CD14-positive monocyte (primary cell): ENCODE data around the gene TSEN54. TPM values are rescaled to one million over a fixed set of nuclear protein-coding genes. Genes with fewer than 3 reads are reported as not detected.
A peak's percentile ranks its signal among the peaks of the same experiment; 100 is the strongest.
"Not testable (repeated sequence)": the region's sequence is repeated elsewhere in the genome, so short reads cannot be mapped to it uniquely, and the experiment has no call there.

Experiments used
- DNase-seq, 3 donors: peaks; one replicate each; pipeline ENCODE4 v3.0.0-alpha.2; 2011 to 2022
- H2AFZ ChIP-seq: 2 replicates; pipeline ENCODE4 v1.6.0; 2012; ENCODE audit warnings: mild to moderate bottlenecking, low read depth, low read length, inconsistent platforms; ENCODE audit not compliant: insufficient read depth, poor library complexity, severe bottlenecking
- H3K27ac ChIP-seq, 2 donors: 1 replicate in 1 of 2; 2 replicates in 1 of 2; pipeline ENCODE4 v1.5.1; 2012 to 2013; ENCODE audit warnings: low read length in 2 of 2, control low read depth in 1 of 2, inconsistent platforms in 1 of 2, low read depth in 1 of 2, mild to moderate bottlenecking in 1 of 2
- H3K27me3 ChIP-seq, 2 donors: one replicate each; pipeline versions ENCODE4 v1.6.0 to v1.6.1; 2011 to 2013; ENCODE audit warnings: low read length in 2 of 2; ENCODE audit not compliant: control insufficient read depth in 2 of 2, insufficient read depth in 2 of 2
- H3K36me3 ChIP-seq, 2 donors: replicated peaks in 1 of 2; 1 replicate in 1 of 2; 2 replicates in 1 of 2; pipeline versions ENCODE4 v1.5.1 to v1.6.1; 2012 to 2013; ENCODE audit warnings: low read length in 2 of 2, control low read depth in 1 of 2, inconsistent platforms in 1 of 2, mild to moderate bottlenecking in 1 of 2; ENCODE audit not compliant: insufficient read depth in 2 of 2, control insufficient read depth in 1 of 2
- H3K4me1 ChIP-seq, 2 donors: 1 replicate in 1 of 2; 2 replicates in 1 of 2; pipeline versions ENCODE4 v1.5.1 to v1.6.1; 2012 to 2013; ENCODE audit warnings: low read length in 2 of 2, control low read depth in 1 of 2, inconsistent platforms in 1 of 2, mild to moderate bottlenecking in 1 of 2, moderate library complexity in 1 of 2; ENCODE audit not compliant: insufficient read depth in 2 of 2, control insufficient read depth in 1 of 2
- H3K4me2 ChIP-seq: replicated peaks from 2 replicates; pipeline ENCODE3; 2012; ENCODE audit warnings: low read length, moderate library complexity, mild to moderate bottlenecking; ENCODE audit not compliant: poor library complexity, severe bottlenecking; ENCODE audit errors: extremely low read depth
- H3K4me3 ChIP-seq, 3 experiments: fragments of 200-600 bp in 1 of 3; sonication (generic) in 1 of 3; replicated peaks in 1 of 3; 1 replicate in 2 of 3; 2 replicates in 1 of 3; pipeline ENCODE4 v1.5.1; 2011 to 2013; ENCODE audit warnings: low read length in 3 of 3, mild to moderate bottlenecking in 3 of 3, control low read depth in 2 of 3, low read depth in 2 of 3, inconsistent platforms in 1 of 3, moderate library complexity in 1 of 3
- H3K79me2 ChIP-seq: 2 replicates; pipeline ENCODE4 v1.6.0; 2012; ENCODE audit warnings: mild to moderate bottlenecking, control low read depth, inconsistent platforms, low read length, moderate library complexity; ENCODE audit not compliant: insufficient read depth
- H3K9ac ChIP-seq: 2 replicates; pipeline ENCODE4 v1.6.0; 2017; ENCODE audit warnings: low read length, mild to moderate bottlenecking; ENCODE audit not compliant: insufficient read depth, poor library complexity, severe bottlenecking
- H3K9me3 ChIP-seq, 2 donors: replicated peaks in 1 of 2; 1 replicate in 1 of 2; 2 replicates in 1 of 2; pipeline versions ENCODE4 v1.5.1 to v1.6.1; 2012 to 2013; ENCODE audit warnings: low read length in 2 of 2, control low read depth in 1 of 2; ENCODE audit not compliant: control insufficient read depth in 1 of 2, insufficient read depth in 1 of 2
- H4K20me1 ChIP-seq: 2 replicates; pipeline ENCODE4 v1.6.0; 2012; ENCODE audit warnings: mild to moderate bottlenecking, low read length, control low read depth, moderate library complexity; ENCODE audit not compliant: insufficient read depth
- H3K27ac Mint-ChIP-seq, 7 donors: one replicate each; pipeline ENCODE4 v1.8.0; 2020; ENCODE audit warnings: mild to moderate bottlenecking in 7 of 7, mixed read lengths in 7 of 7, moderate library complexity in 6 of 7, inconsistent platforms in 2 of 7
- H3K27me3 Mint-ChIP-seq, 3 donors: one replicate each; pipeline ENCODE4 v1.8.0; 2021 to 2022; ENCODE audit warnings: low read depth in 3 of 3, mild to moderate bottlenecking in 3 of 3, mixed read lengths in 3 of 3, moderate library complexity in 3 of 3, inconsistent platforms in 1 of 3
- H3K36me3 Mint-ChIP-seq, 2 donors: one replicate each; pipeline ENCODE4 v1.8.0; 2020; ENCODE audit warnings: mixed read lengths in 2 of 2, inconsistent platforms in 1 of 2, mild to moderate bottlenecking in 1 of 2
- H3K4me1 Mint-ChIP-seq: one replicate; pipeline ENCODE4 v1.8.0; 2020; ENCODE audit warnings: mild to moderate bottlenecking, mixed read lengths
- H3K4me3 Mint-ChIP-seq, 2 donors: one replicate each; pipeline ENCODE4 v1.8.0; 2020; ENCODE audit warnings: mild to moderate bottlenecking in 2 of 2, mixed read lengths in 2 of 2, moderate library complexity in 1 of 2
- H3K9me3 Mint-ChIP-seq, 7 donors: one replicate each; pipeline ENCODE4 v1.8.0; 2020 to 2022; ENCODE audit warnings: mixed read lengths in 7 of 7, mild to moderate bottlenecking in 6 of 7, moderate library complexity in 6 of 7, inconsistent platforms in 2 of 7
- CTCF ChIP-seq: fragments of 200-600 bp; IDR thresholded peaks from one replicate; pipeline ENCODE4 v1.8.0; 2022; ENCODE audit warnings: antibody characterized with exemption, mild to moderate bottlenecking
- whole genome bisulfite sequencing: methylation state at CpG from one replicate; pipeline ENCODE4 v1.1.5; 2013; ENCODE audit warnings: missing lambda C conversion rate; ENCODE audit not compliant: insufficient coverage; 5-methylcytosine and 5-hydroxymethylcytosine counted together
- intact Hi-C, 2 donors: fragments of 100-400 bp; cut with micrococcal nuclease; formaldehyde crosslinking; loops; one replicate each; pipeline versions ENCODE4 v1.15.0 to v1.15.1; 2023
- polyA plus RNA-seq, 3 donors: library from polyadenylated mRNA; depleted of rRNA in 1 of 3; unstranded in 2 of 3; stranded (reverse) in 1 of 3; fragments of 300-500 nt in 2 of 3; fragments of >200 nt in 1 of 3; fragmentation: Illumina TruSeq in 2 of 3; gene quantifications; 1 replicate in 2 of 3; 2 replicates in 1 of 3; pipeline ENCODE4 v1.2.3, GENCODE V29; 2012 to 2021

TSEN54 gene
- polyA plus RNA-seq, 3 donors, result 10.3 to 13.6 (median 11.8) TPM

- Histone ChIP-seq H3K27ac (no peak overlapping the region), H4K20me1 (peaks cover 5% of the 10 kb centered on the region), H3K4me1 (peaks cover 14 to 19% of the 10 kb centered on the region in 2 donors), H3K4me3 (no peak overlapping the region), H3K27me3 (no peaks in the 10 kb centered on the region), H3K36me3 (peaks cover 34 to 57% of the 10 kb centered on the region in 2 donors), H3K4me2 (no peak overlapping the region), H3K9me3 (no peaks in the 10 kb centered on the region), H3K9ac (no peak overlapping the region), H2AFZ (no peak overlapping the region), H3K79me2 (no peaks in the 10 kb centered on the region)
- peaks cover 0 to 5% (median 0%) of the 10 kb centered on the region in 3 donors for H3K27me3 Mint-ChIP-seq
- WGBS, result 90% methylated on average over 11 of the region's 11 CpGs
- DNase-seq, result no peak
- intact Hi-C loops, result no loop called here
- no peaks in the 10 kb centered on the region for H3K9me3 Mint-ChIP-seq
- peaks cover 43 to 74% of the 10 kb centered on the region in 2 donors for H3K36me3 Mint-ChIP-seq
- peaks cover 23% of the 10 kb centered on the region for H3K4me1 Mint-ChIP-seq
- TF ChIP-seq CTCF, result no peak
- H3K27ac Mint-ChIP-seq, result peak overlapping the region in 1 of 7 donors; percentile 20
- no peak overlapping the region for H3K4me3 Mint-ChIP-seq
Observed at GRCh38 chr17:75476752-75477489, 39.4 kb upstream of the TSEN54 start.

DNA sequence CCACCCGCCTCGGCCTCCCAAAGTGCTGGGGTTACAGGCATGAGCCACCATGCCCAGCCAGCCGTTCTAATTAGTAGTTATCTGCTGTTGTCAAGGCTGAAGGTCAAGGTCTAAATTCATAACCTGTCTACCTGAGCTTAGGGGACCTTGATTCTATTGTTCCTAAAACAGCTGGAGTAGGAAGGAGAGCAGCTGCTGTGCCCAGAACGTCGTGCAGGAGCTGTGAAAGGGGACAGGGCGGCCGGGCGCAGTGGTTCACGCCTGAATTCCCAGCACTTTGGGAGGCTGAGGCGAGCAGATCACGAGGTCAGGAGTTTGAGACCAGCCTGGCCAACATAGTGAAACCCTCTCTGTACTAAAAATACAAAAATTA is 38.9 kb upstream of the TSEN54 start:
- H3K4me3 ChIP-seq, DNase-seq, H3K4me2 ChIP-seq, H4K20me1 ChIP-seq, intact Hi-C loops, H3K79me2 ChIP-seq, H3K9ac ChIP-seq, H3K27me3 Mint-ChIP-seq, H2AFZ ChIP-seq, H3K27ac ChIP-seq, H3K9me3 ChIP-seq, H3K27me3 ChIP-seq, H3K4me3 Mint-ChIP-seq, H3K9me3 Mint-ChIP-seq: not testable (repeated sequence)
- Mint-ChIP-seq H3K4me1 (peaks cover 27% of the 10 kb centered on the region), H3K27ac (peak overlapping the region in 1 of 7 donors; percentile 63), H3K36me3 (peaks cover 37 to 68% of the 10 kb centered on the region in 2 donors)
- Histone ChIP-seq H3K36me3 (peaks cover 28 to 51% of the 10 kb centered on the region in 2 donors), H3K4me1 (peaks cover 19 to 24% of the 10 kb centered on the region in 2 donors)
- WGBS, result 96% methylated on average over 4 of the region's 11 CpGs
